HG03135 (cell line): ENCODE results near the gene MUC13.

Experiments used
- ATAC-seq: cut with Tn5 transposase; IDR thresholded peaks from one replicate; pipeline ENCODE4 v1.9.1; 2021; ENCODE audit warnings: mild to moderate bottlenecking, moderate library complexity; ENCODE audit not compliant: unreplicated experiment

The MUC13 gene

GRCh38 chr3:124879337-124879680, 55.2 kb downstream of the MUC13 start:
- no peak for ATAC-seq

- no peak for ATAC-seq
Measured at GRCh38 chr3:124878561-124879336, 55.8 kb downstream of the MUC13 start.

- no peak for ATAC-seq
Measured at GRCh38 chr3:124877674-124878073, 56.9 kb downstream of the MUC13 start.

- no peak for ATAC-seq
Measured at GRCh38 chr3:124876401-124876878, 58.1 kb downstream of the MUC13 start.

- no peak for ATAC-seq
Measured at GRCh38 chr3:124873226-124873625, 61.3 kb downstream of the MUC13 start.

GRCh38 chr3:124867511-124867910, 67.0 kb downstream of the MUC13 start:
- ATAC-seq = no peak

- no peak for ATAC-seq
Measured at GRCh38 chr3:124862006-124862405, 72.5 kb downstream of the MUC13 start.

- no peak for ATAC-seq
Measured at GRCh38 chr3:124861041-124861440, 73.5 kb downstream of the MUC13 start.

- ATAC-seq = no peak
Measured at GRCh38 chr3:124860599-124860998, 74.0 kb downstream of the MUC13 start.

- ATAC-seq = no peak
Measured at GRCh38 chr3:124859025-124859424, 75.5 kb downstream of the MUC13 start.

- ATAC-seq = no peak
Measured at GRCh38 chr3:124858275-124858674, 76.3 kb downstream of the MUC13 start.

GRCh38 chr3:124856677-124857076, 77.9 kb downstream of the MUC13 start:
- no peak for ATAC-seq
